HCEC 1CT (cell line): ENCODE results near the gene MIGA2.
"Not testable (repeated sequence)": the region's sequence is repeated elsewhere in the genome, so short reads cannot be mapped to it uniquely, and the experiment has no call there.

Experiments
- DNase-seq: peaks from one replicate; pipeline ENCODE4 v3.0.0-alpha.2; 2017

The MIGA2 gene

GRCh38 chr9:129012343-129012742, 24.1 kb upstream of the MIGA2 start:
- no peak for DNase-seq

- DNase-seq, result no peak
Observed at GRCh38 chr9:129012893-129013448, 23.5 kb upstream of the MIGA2 start.

GRCh38 chr9:129013674-129014073, 22.8 kb upstream of the MIGA2 start:
- no peak for DNase-seq

- DNase-seq, result no peak
Observed at GRCh38 chr9:129014124-129014523, 22.3 kb upstream of the MIGA2 start.

- no peak for DNase-seq
Observed at GRCh38 chr9:129014608-129015007, 21.8 kb upstream of the MIGA2 start.

GRCh38 chr9:129021091-129021490, 15.3 kb upstream of the MIGA2 start:
- no peak for DNase-seq

- DNase-seq, result no peak
Observed at GRCh38 chr9:129022037-129022436, 14.4 kb upstream of the MIGA2 start.

- peak; percentile 87 for DNase-seq
Observed at GRCh38 chr9:129023036-129023907, 13.2 kb upstream of the MIGA2 start.

GRCh38 chr9:129023908-129024233, 12.6 kb upstream of the MIGA2 start:
- DNase-seq, result no peak

- DNase-seq, result no peak
Observed at GRCh38 chr9:129026442-129027223, 9.8 kb upstream of the MIGA2 start.

GRCh38 chr9:129027224-129027684, 9.2 kb upstream of the MIGA2 start:
- no peak for DNase-seq

- peak; percentile 30 for DNase-seq
Observed at GRCh38 chr9:129027685-129028191, 8.7 kb upstream of the MIGA2 start.

- DNase-seq, result peak; percentile 95
Observed at GRCh38 chr9:129028192-129028966, 8.0 kb upstream of the MIGA2 start, which contains the start of gene SH3GLB2. Gene SH3GLB2 (minus strand): TSS chr9:129028331. CDS start chr9:129028154, 177 bp downstream.

GRCh38 chr9:129030191-129030590, 6.2 kb upstream of the MIGA2 start:
- DNase-seq, result no peak

GRCh38 chr9:129031514-129031913, 4.9 kb upstream of the MIGA2 start:
- DNase-seq, result no peak

GRCh38 chr9:129032541-129033159, 3.8 kb upstream of the MIGA2 start:
- DNase-seq, result no peak

GRCh38 chr9:129033216-129033615, 3.2 kb upstream of the MIGA2 start:
- no peak for DNase-seq

- not testable (repeated sequence) for DNase-seq
Observed at GRCh38 chr9:129035838-129036237, 588 bp upstream of the MIGA2 start.

GRCh38 chr9:129036923-129037766, 719 bp downstream of the MIGA2 start:
- DNase-seq, result no peak

- no peak for DNase-seq
Observed at GRCh38 chr9:129037767-129038098, 1.3 kb downstream of the MIGA2 start.
